ENCODE data around the gene CNGA4. TPM values are rescaled to one million over a fixed set of nuclear protein-coding genes. Genes with fewer than 3 reads are reported as not detected.
"Not testable (repeated sequence)": the region's sequence is repeated elsewhere in the genome, so short reads cannot be mapped to it uniquely, and the experiment has no call there.

Gene CNGA4
- total RNA-seq, 2 donors from 2014 or later: not detected

GRCh38 chr11:6270584-6271246 lies 31.8 kb downstream of the CNGA4 start:
- TF ChIP-seq, protein P1, sequence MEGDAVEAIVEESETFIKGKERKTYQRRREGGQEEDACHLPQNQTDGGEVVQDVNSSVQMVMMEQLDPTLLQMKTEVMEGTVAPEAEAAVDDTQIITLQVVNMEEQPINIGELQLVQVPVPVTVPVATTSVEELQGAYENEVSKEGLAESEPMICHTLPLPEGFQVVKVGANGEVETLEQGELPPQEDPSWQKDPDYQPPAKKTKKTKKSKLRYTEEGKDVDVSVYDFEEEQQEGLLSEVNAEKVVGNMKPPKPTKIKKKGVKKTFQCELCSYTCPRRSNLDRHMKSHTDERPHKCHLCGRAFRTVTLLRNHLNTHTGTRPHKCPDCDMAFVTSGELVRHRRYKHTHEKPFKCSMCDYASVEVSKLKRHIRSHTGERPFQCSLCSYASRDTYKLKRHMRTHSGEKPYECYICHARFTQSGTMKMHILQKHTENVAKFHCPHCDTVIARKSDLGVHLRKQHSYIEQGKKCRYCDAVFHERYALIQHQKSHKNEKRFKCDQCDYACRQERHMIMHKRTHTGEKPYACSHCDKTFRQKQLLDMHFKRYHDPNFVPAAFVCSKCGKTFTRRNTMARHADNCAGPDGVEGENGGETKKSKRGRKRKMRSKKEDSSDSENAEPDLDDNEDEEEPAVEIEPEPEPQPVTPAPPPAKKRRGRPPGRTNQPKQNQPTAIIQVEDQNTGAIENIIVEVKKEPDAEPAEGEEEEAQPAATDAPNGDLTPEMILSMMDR (IDR thresholded peaks at IDR 0.05): no peak
- Histone ChIP-seq H3K4me1 (ENCODE audit: control insufficient read depth in 1 of 2, low read depth in 2 of 2) (peaks cover 0 to 6% of the 10 kb centered on the region in 2 donors), H3K27me3 (replicated peaks; ENCODE audit: insufficient read depth) (no peaks in the 10 kb centered on the region), H3K36me3 (no peaks in the 10 kb centered on the region), H3K9me3 (no peaks in the 10 kb centered on the region), H3K4me3 (no peak overlapping the region), H3K27ac (no peak overlapping the region)
- DNase-seq (ENCODE audit: low spot score) (no peak), ATAC-seq (ENCODE audit: insufficient number of reproducible peaks, low FRiP score, low read depth) (no peak)

DNA sequence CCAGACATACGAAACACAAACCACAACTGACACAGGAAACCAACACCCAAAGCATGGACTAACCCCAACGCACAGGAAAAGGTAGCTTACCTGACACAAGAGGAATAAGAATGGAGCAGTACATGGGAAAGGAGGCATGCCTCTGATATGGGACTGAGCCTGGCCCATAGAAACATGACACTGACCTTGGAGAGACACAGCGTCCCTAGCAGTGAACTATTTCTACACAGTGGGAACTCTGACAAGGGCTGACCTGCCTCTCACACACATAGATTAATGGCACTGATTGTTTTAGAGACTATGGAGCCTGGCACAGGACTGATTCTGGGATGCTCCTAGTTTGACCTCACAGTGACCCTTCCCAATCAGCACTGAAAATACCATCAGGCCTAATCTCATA lies 32.7 kb downstream of the CNGA4 start:
- TF ChIP-seq, protein P1 (IDR thresholded peaks at IDR 0.05): no peak
- Histone ChIP-seq H3K9me3 (peaks cover 1% of the 10 kb centered on the region), H3K4me1 (ENCODE audit: control insufficient read depth in 1 of 2, low read depth in 2 of 2) (peaks cover 0 to 6% of the 10 kb centered on the region in 2 donors), H3K27me3 (replicated peaks; ENCODE audit: insufficient read depth) (no peaks in the 10 kb centered on the region), H3K4me3 (no peak overlapping the region), H3K27ac (no peak overlapping the region), H3K36me3 (no peaks in the 10 kb centered on the region)
- ATAC-seq (ENCODE audit: insufficient number of reproducible peaks, low FRiP score, low read depth) (no peak), DNase-seq (ENCODE audit: low spot score) (no peak)

GRCh38 chr11:6273188-6273587 lies 34.3 kb downstream of the CNGA4 start:
- H3K9me3 ChIP-seq: peaks cover 3% of the 10 kb centered on the region
- peaks cover 0 to 6% of the 10 kb centered on the region in 2 donors for H3K4me1 ChIP-seq (ENCODE audit: control insufficient read depth in 1 of 2, low read depth in 2 of 2)
- DNase-seq (ENCODE audit: low spot score) (no peak), ATAC-seq (ENCODE audit: insufficient number of reproducible peaks, low FRiP score, low read depth) (no peak)
- no peaks in the 10 kb centered on the region for H3K36me3 ChIP-seq
- H3K27ac ChIP-seq: no peak overlapping the region
- H3K27me3 ChIP-seq (replicated peaks; ENCODE audit: insufficient read depth): no peaks in the 10 kb centered on the region
- no peak overlapping the region for H3K4me3 ChIP-seq
- TF ChIP-seq, protein P1 (IDR thresholded peaks at IDR 0.05): no peak

- H3K27ac ChIP-seq; H3K36me3 ChIP-seq; ATAC-seq (ENCODE audit: insufficient number of reproducible peaks, low FRiP score, low read depth); DNase-seq (ENCODE audit: low spot score); H3K9me3 ChIP-seq; H3K4me1 ChIP-seq (ENCODE audit: control insufficient read depth in 1 of 2, low read depth in 2 of 2); H3K4me3 ChIP-seq; H3K27me3 ChIP-seq (replicated peaks; ENCODE audit: insufficient read depth): not testable (repeated sequence)
Observed at GRCh38 chr11:6280809-6281208, 41.9 kb downstream of the CNGA4 start.

DNA sequence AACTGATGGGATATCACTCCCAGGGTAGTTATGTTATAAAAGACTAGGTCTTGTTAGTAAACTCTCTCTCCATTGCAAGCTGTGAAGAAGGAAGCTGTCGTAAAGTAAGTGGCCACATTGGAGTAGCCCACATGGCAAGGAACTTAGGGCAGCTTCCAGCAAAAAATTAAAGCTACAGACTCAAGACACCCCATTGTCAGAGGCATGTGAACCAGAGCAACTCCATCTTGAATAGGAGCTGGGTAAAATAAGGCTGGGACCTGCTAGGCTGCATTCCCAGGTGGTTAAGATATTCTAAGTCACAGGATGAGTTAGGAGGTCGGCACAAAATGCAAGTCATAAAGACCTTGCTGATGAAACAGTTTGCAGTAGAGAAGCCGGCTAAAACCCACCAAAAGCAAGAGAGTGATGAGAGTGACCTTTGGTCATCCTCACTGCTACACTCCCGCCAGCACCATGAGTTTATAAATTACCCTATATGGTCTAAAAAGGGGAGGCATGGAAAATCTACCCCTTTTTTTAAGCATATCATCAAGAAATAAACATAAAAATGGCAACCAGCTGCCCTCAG lies 44.6 kb downstream of the CNGA4 start:
- Histone ChIP-seq H3K9me3 (no peaks in the 10 kb centered on the region), H3K36me3 (no peaks in the 10 kb centered on the region), H3K27ac (no peak overlapping the region), H3K4me1 (ENCODE audit: control insufficient read depth in 1 of 2, low read depth in 2 of 2) (no peaks in the 10 kb centered on the region), H3K4me3 (no peak overlapping the region), H3K27me3 (replicated peaks; ENCODE audit: insufficient read depth) (no peaks in the 10 kb centered on the region)
- DNase-seq (ENCODE audit: low spot score) (no peak), ATAC-seq (ENCODE audit: insufficient number of reproducible peaks, low FRiP score, low read depth) (no peak)
- TF ChIP-seq, protein P1 (IDR thresholded peaks at IDR 0.05): no peak
